GM23248 (cell line): ENCODE results near the gene SSX2IP. TPM values are rescaled to one million over a fixed set of nuclear protein-coding genes. Genes with fewer than 3 reads are reported as not detected.

Source experiments
- DNase-seq: peaks from one replicate; pipeline ENCODE4 v3.0.0-alpha.2; 2015
- H2AFZ ChIP-seq: fragments of 200-600 bp; sonication (generic); 2 replicates; pipeline ENCODE4 v1.6.1; 2016; ENCODE audit warnings: antibody characterized with exemption
- H3F3A ChIP-seq: fragments of 200-600 bp; sonication (generic); 2 replicates; pipeline ENCODE4 v1.6.1; 2016; ENCODE audit warnings: mild to moderate bottlenecking, antibody characterized with exemption, mixed run types; ENCODE audit not compliant: insufficient read depth
- H3K27ac ChIP-seq: fragments of 200-600 bp; sonication (generic); 2 replicates; pipeline ENCODE4 v1.5.1; 2016; ENCODE audit warnings: mild to moderate bottlenecking
- H3K27me3 ChIP-seq: fragments of 200-600 bp; sonication (generic); replicated peaks from 2 replicates; pipeline ENCODE4 v1.6.1; 2016; ENCODE audit warnings: mild to moderate bottlenecking; ENCODE audit not compliant: insufficient read depth
- H3K36me3 ChIP-seq: fragments of 200-600 bp; sonication (generic); 2 replicates; pipeline ENCODE4 v1.6.1; 2016; ENCODE audit warnings: low read depth, mild to moderate bottlenecking
- H3K4me1 ChIP-seq: fragments of 200-600 bp; sonication (generic); 2 replicates; pipeline ENCODE4 v1.6.1; 2016; ENCODE audit warnings: mild to moderate bottlenecking; ENCODE audit not compliant: insufficient read depth
- H3K4me2 ChIP-seq: fragments of 200-600 bp; sonication (generic); one replicate; pipeline ENCODE4 v1.6.1; 2016; ENCODE audit warnings: mild to moderate bottlenecking; ENCODE audit not compliant: unreplicated experiment
- H3K4me3 ChIP-seq: fragments of 200-600 bp; sonication (generic); 2 replicates; pipeline ENCODE4 v1.5.1; 2016; ENCODE audit warnings: mild to moderate bottlenecking
- H3K79me2 ChIP-seq: fragments of 200-600 bp; sonication (generic); 2 replicates; pipeline ENCODE4 v1.6.1; 2016; ENCODE audit warnings: mild to moderate bottlenecking; ENCODE audit not compliant: insufficient read depth
- H3K9ac ChIP-seq: fragments of 200-600 bp; sonication (generic); 2 replicates; pipeline ENCODE4 v1.6.1; 2016; ENCODE audit warnings: mild to moderate bottlenecking
- H3K9me2 ChIP-seq: fragments of 200-600 bp; sonication (generic); 2 replicates; pipeline ENCODE4 v1.6.1; 2016; ENCODE audit warnings: mixed run types, mild to moderate bottlenecking, moderate library complexity; ENCODE audit not compliant: insufficient read depth
- H3K9me3 ChIP-seq: fragments of 200-600 bp; sonication (generic); one replicate; pipeline ENCODE4 v1.6.1; 2017; ENCODE audit warnings: low read depth
- H4K20me1 ChIP-seq: fragments of 200-600 bp; sonication (generic); 2 replicates; pipeline ENCODE4 v1.6.0; 2016; ENCODE audit not compliant: insufficient read depth
- EZH2 ChIP-seq: fragments of 200-600 bp; sonication (generic); IDR thresholded peaks from 2 replicates; pipeline ENCODE4 v1.6.1; 2018; ENCODE audit warnings: antibody characterized with exemption, mild to moderate bottlenecking; ENCODE audit not compliant: insufficient read depth, poor library complexity, severe bottlenecking
- EZH2phosphoT487 ChIP-seq: fragments of 200-600 bp; sonication (generic); IDR thresholded peaks from 2 replicates; pipeline ENCODE4 v1.6.1; 2018; ENCODE audit warnings: antibody characterized with exemption, moderate library complexity, mild to moderate bottlenecking, low read depth; ENCODE audit not compliant: insufficient read depth
- WGBS, 2 experiments: methylation state at CpG; one replicate each; pipeline ENCODE4 v1.1.6; 2015 to 2017; ENCODE audit warnings: low lambda C conversion rate in 2 of 2, low coverage in 1 of 2; ENCODE audit errors: missing lambda C conversion rate in 2 of 2; 5-methylcytosine and 5-hydroxymethylcytosine counted together
- in situ Hi-C: fragments of 300-500 bp; cut with MboI; formaldehyde crosslinking; loops from 2 replicates; pipeline ENCODE4 v1.15.0; 2020
- polyA plus RNA-seq: library from polyadenylated mRNA; unstranded; fragments of >200 nt; fragmentation: Nextera tagmentation; extraction: Ambion mirVana; gene quantifications from 2 replicates; pipeline ENCODE4 v1.2.1, GENCODE V29; 2016
- total RNA-seq: library from RNA; depleted of rRNA; stranded (reverse); fragments of >200 nt; shearing (Covaris generic); gene quantifications from 2 replicates; pipeline ENCODE4 v1.2.3, GENCODE V29; 2014

Gene SSX2IP
- total and polyA plus RNA-seq, 2 experiments from 2014 or later = 11.3 to 15.3 TPM

DNA sequence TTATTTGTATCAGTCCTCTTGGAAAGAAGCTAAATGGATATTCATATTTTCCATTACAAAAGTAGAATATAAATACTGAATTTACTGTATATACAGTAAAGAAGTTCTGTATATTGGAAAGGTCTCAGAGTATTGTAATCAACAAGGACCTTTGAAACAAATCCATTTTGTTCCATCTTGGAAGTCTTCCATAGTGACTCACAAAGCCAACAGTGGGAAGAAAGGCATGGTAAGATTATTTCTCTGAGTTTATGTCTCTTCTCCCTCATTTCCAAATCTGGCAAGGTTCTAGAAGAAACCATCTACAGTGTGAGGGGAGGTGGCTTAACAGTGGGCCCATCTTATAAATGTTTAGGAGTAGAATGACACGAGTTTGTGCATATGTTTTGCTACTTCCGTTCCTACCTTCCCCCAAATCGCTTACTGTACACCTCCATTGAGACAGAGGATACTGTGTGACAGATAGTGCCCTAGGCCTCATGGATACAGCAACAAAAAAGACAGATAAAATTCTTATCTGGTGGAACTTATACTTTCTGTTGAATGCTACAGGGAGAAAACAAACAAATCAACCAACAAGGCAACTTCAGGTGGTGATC lies 22.1 kb upstream of the SSX2IP start:
- Histone ChIP-seq H3K9me3 (no peaks in the 10 kb centered on the region), H3K27me3 (no peaks in the 10 kb centered on the region), H3K4me1 (peaks cover 10% of the 10 kb centered on the region), H3K27ac (peak overlapping the region; percentile 6; the same call in 1 of the 2 replicates), H3K79me2 (no peaks in the 10 kb centered on the region), H3K4me3 (no peak overlapping the region), H3K4me2 (no peak overlapping the region), H4K20me1 (no peaks in the 10 kb centered on the region), H3K9ac (no peak overlapping the region), H3K36me3 (no peaks in the 10 kb centered on the region), H3F3A (peaks cover 12% of the 10 kb centered on the region; the same call in 1 of the 2 replicates), H2AFZ (peak overlapping the region; percentile 25), H3K9me2 (no peaks in the 10 kb centered on the region)
- in situ Hi-C loops = no loop called here
- WGBS, 2 experiments = 65 to 66% methylated on average over 3 of the region's 3 CpGs
- TF ChIP-seq EZH2phosphoT487 (no peak), EZH2 (no peak)
- peak; percentile 78 for DNase-seq

DNA sequence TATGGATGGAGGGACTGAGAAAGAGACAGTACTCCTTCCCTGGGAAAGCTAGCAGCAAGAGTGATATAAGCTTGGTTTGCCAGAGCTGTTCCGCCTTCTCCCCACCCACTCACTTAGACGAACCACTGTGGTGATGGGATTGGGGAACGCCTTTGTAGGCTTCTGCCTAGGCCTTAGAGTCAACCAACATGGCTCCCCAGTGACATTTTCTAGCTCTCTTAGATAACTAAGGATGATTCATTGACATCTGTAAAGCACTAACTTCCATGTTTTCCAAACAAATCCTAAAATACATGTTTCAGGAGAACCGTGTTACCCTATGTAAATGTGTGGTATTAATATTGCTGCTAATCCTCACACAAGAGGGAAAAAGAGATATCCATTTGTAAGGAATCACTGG lies 21.6 kb upstream of the SSX2IP start:
- Histone ChIP-seq H3K4me3 (no peak overlapping the region), H3K9me3 (no peaks in the 10 kb centered on the region), H3K4me1 (peaks cover 10% of the 10 kb centered on the region), H3K79me2 (no peaks in the 10 kb centered on the region), H3K9ac (no peak overlapping the region), H3K27ac (peak overlapping the region; percentile 6; the same call in 1 of the 2 replicates), H3K9me2 (no peaks in the 10 kb centered on the region), H2AFZ (peak overlapping the region; percentile 25), H4K20me1 (no peaks in the 10 kb centered on the region), H3K4me2 (no peak overlapping the region), H3K36me3 (no peaks in the 10 kb centered on the region), H3K27me3 (no peaks in the 10 kb centered on the region), H3F3A (peaks cover 12% of the 10 kb centered on the region; the same call in 1 of the 2 replicates)
- 67 to 68% methylated on average over 4 of the region's 4 CpGs for WGBS, 2 experiments
- DNase-seq = peak; percentile 23
- in situ Hi-C loops = no loop called here
- TF ChIP-seq EZH2phosphoT487 (no peak), EZH2 (no peak)

DNA sequence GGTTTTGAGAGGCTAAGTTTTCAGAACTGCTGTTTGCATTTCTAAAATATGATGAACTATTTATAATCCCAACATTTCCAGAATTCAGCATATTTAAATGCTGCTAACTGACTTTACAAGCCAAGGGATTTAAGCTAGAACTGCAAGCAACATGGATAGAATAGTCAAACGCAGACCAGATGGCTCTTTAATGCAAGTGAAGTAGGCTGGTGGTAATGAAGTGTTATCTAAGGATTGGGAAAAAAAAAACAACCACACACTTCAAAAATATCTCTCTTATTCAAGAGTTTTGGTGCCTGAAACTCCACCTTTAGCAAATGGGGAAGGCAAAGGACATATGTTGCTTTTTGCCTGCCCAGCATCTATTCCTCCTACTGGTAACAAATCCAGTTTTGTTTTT lies 20.9 kb upstream of the SSX2IP start:
- no peak for DNase-seq
- in situ Hi-C loops = no loop called here
- H3K4me1 ChIP-seq = peaks cover 10% of the 10 kb centered on the region
- H3K36me3 ChIP-seq = no peaks in the 10 kb centered on the region
- H3K79me2 ChIP-seq = no peaks in the 10 kb centered on the region
- 94 to 100% methylated on average over 1 of the region's 1 CpG for WGBS, 2 experiments
- no peak overlapping the region for H3K4me3 ChIP-seq
- H3F3A ChIP-seq = peaks cover 12% of the 10 kb centered on the region; the same call in 1 of the 2 replicates
- H3K9me2 ChIP-seq = no peaks in the 10 kb centered on the region
- H3K9me3 ChIP-seq = no peaks in the 10 kb centered on the region
- no peak overlapping the region for H2AFZ ChIP-seq
- no peak overlapping the region for H3K27ac ChIP-seq
- TF ChIP-seq EZH2phosphoT487 (no peak), EZH2 (no peak)
- no peaks in the 10 kb centered on the region for H4K20me1 ChIP-seq
- no peak overlapping the region for H3K9ac ChIP-seq
- no peaks in the 10 kb centered on the region for H3K27me3 ChIP-seq
- no peak overlapping the region for H3K4me2 ChIP-seq

DNA sequence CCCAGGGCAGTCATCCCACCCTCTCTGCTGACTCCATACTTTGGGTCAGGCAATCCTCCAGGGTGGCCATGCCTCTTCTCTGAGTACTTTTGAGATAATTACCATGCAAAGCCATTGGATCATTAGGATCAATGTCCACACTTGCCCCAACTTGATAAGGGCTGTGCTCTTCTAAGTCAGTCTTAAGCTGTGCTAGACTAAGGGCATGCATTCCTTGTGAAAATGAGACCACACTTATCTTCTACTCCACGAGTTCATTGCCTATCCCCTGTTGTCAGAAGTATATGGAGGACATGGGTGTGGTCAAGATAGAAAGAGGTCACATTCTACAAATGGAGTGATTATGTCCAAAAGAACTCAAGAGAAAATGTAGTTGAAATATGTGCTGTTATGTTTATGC lies 18.9 kb upstream of the SSX2IP start:
- H4K20me1 ChIP-seq = no peaks in the 10 kb centered on the region
- H3K4me3 ChIP-seq = no peak overlapping the region
- no peak overlapping the region for H3K27ac ChIP-seq
- 49 to 58% methylated on average over 1 of the region's 1 CpG for WGBS, 2 experiments
- H2AFZ ChIP-seq = no peak overlapping the region
- H3K9me3 ChIP-seq = no peaks in the 10 kb centered on the region
- H3K4me2 ChIP-seq = no peak overlapping the region
- H3K36me3 ChIP-seq = no peaks in the 10 kb centered on the region
- H3K9ac ChIP-seq = no peak overlapping the region
- in situ Hi-C loops = no loop called here
- no peaks in the 10 kb centered on the region for H3K9me2 ChIP-seq
- no peak for TF ChIP-seq EZH2
- TF ChIP-seq EZH2phosphoT487 = no peak
- H3K27me3 ChIP-seq = no peaks in the 10 kb centered on the region
- H3F3A ChIP-seq = peaks cover 12% of the 10 kb centered on the region; the same call in 1 of the 2 replicates
- H3K79me2 ChIP-seq = no peaks in the 10 kb centered on the region
- DNase-seq = no peak
- H3K4me1 ChIP-seq = peaks cover 10% of the 10 kb centered on the region
